Natural killer cell (primary cell): ENCODE results near the gene AKAP17A. TPM values are rescaled to one million over a fixed set of nuclear protein-coding genes. Genes with fewer than 3 reads are reported as not detected.

Experiments
- ATAC-seq, 3 donors: fragments of 150-1000 bp in 2 of 3; fragments of 200-7000 bp in 1 of 3; cut with Tn5 transposase; 1 replicate in 1 of 3; 2 replicates in 2 of 3; pipeline ENCODE4 v1.10.0; 2021; ENCODE audit warnings: mild to moderate bottlenecking in 2 of 3, moderate library complexity in 2 of 3
- DNase-seq, 2 donors: peaks; one replicate each; pipeline versions ENCODE4 v3.0.0 to v3.0.0-alpha.2; 2013 to 2021; ENCODE audit warnings: mixed read lengths in 1 of 2
- H3K27ac ChIP-seq: one replicate; pipeline ENCODE4 v1.5.1; 2013; ENCODE audit warnings: mild to moderate bottlenecking, low read length
- H3K27me3 ChIP-seq: one replicate; pipeline ENCODE4 v1.6.1; 2013; ENCODE audit warnings: low read length; ENCODE audit not compliant: control insufficient read depth, insufficient read depth
- H3K36me3 ChIP-seq: one replicate; pipeline ENCODE4 v1.6.1; 2013; ENCODE audit warnings: low read length; ENCODE audit not compliant: control insufficient read depth, insufficient read depth
- H3K4me1 ChIP-seq: one replicate; pipeline ENCODE4 v1.6.1; 2013; ENCODE audit warnings: low read length; ENCODE audit not compliant: control insufficient read depth, insufficient read depth
- H3K4me3 ChIP-seq: one replicate; pipeline ENCODE4 v1.5.1; 2013; ENCODE audit warnings: low read length
- H3K9me3 ChIP-seq: one replicate; pipeline ENCODE4 v1.6.1; 2013; ENCODE audit warnings: low read length; ENCODE audit not compliant: control insufficient read depth, insufficient read depth
- H3K27ac Mint-ChIP-seq, 2 donors: one replicate each; pipeline ENCODE4 v1.8.0; 2022; ENCODE audit warnings: mild to moderate bottlenecking in 2 of 2, mixed read lengths in 2 of 2, moderate library complexity in 1 of 2
- H3K27me3 Mint-ChIP-seq, 2 donors: one replicate each; pipeline ENCODE4 v1.8.0; 2022; ENCODE audit warnings: low read depth in 2 of 2, mixed read lengths in 2 of 2
- H3K36me3 Mint-ChIP-seq: one replicate; pipeline ENCODE4 v1.8.0; 2022; ENCODE audit warnings: mixed read lengths
- H3K4me1 Mint-ChIP-seq, 2 donors: one replicate each; pipeline ENCODE4 v1.8.0; 2022; ENCODE audit warnings: mixed read lengths in 2 of 2
- H3K4me3 Mint-ChIP-seq: one replicate; pipeline ENCODE4 v1.8.0; 2022; ENCODE audit warnings: mild to moderate bottlenecking, moderate library complexity, mixed read lengths
- H3K9me3 Mint-ChIP-seq, 2 donors: one replicate each; pipeline ENCODE4 v1.8.0; 2022; ENCODE audit warnings: mixed read lengths in 2 of 2
- WGBS: methylation state at CpG from one replicate; pipeline ENCODE4 v1.1.7; 2013; ENCODE audit warnings: missing lambda C conversion rate; ENCODE audit not compliant: insufficient coverage; 5-methylcytosine and 5-hydroxymethylcytosine counted together
- intact Hi-C: fragments of 100-400 bp; cut with micrococcal nuclease; formaldehyde crosslinking; loops from one replicate; pipeline ENCODE4 v1.14.2; 2022
- total RNA-seq, 4 donors: library from RNA; stranded (reverse); fragments of 120-200 nt in 1 of 4; gene quantifications; one replicate each; pipeline versions ENCODE4 v1.2.3 to v1.2.4, GENCODE V29; 2013 to 2022
- TF ChIP-seq, protein P1 (sequence below): fragments of 200-600 bp; IDR thresholded peaks from one replicate; pipeline ENCODE4 v1.8.0; 2022; ENCODE audit warnings: antibody characterized with exemption

The AKAP17A gene
- total RNA-seq, 3 donors from 2014 or later (not counting 1 experiment from before 2014, with no cell fraction given), result 120 to 141 (median 121) TPM

DNA sequence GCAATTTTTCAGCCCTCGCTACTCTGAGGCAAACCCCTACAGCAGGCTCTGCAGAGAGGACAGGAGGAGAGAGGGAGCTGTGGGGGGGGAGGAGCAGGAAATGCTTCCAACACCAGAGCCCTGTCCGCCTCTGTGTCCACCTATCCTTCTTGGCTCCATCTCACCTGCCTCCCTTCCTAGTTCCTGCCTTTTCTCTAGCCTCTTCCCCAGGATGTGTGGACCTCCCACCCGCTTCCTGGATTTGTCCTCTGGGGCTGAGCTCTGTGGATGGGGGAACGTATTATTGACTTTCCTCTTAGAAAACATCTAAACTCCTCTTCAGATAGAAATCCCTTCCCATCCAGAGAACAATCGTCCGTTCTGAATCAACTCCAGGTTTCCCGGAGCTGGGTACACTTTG lies 37.8 kb downstream of the AKAP17A start:
- Mint-ChIP-seq H3K36me3 (no peaks in the 10 kb centered on the region), H3K4me3 (no peak overlapping the region), H3K27me3 (no peaks in the 10 kb centered on the region), H3K4me1 (no peaks in the 10 kb centered on the region), H3K9me3 (no peaks in the 10 kb centered on the region), H3K27ac (no peak overlapping the region)
- ATAC-seq (no peak), DNase-seq (no peak)
- intact Hi-C loops, result no loop called here
- TF ChIP-seq, protein P1, sequence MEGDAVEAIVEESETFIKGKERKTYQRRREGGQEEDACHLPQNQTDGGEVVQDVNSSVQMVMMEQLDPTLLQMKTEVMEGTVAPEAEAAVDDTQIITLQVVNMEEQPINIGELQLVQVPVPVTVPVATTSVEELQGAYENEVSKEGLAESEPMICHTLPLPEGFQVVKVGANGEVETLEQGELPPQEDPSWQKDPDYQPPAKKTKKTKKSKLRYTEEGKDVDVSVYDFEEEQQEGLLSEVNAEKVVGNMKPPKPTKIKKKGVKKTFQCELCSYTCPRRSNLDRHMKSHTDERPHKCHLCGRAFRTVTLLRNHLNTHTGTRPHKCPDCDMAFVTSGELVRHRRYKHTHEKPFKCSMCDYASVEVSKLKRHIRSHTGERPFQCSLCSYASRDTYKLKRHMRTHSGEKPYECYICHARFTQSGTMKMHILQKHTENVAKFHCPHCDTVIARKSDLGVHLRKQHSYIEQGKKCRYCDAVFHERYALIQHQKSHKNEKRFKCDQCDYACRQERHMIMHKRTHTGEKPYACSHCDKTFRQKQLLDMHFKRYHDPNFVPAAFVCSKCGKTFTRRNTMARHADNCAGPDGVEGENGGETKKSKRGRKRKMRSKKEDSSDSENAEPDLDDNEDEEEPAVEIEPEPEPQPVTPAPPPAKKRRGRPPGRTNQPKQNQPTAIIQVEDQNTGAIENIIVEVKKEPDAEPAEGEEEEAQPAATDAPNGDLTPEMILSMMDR, result no peak
- Histone ChIP-seq H3K9me3 (no peaks in the 10 kb centered on the region), H3K4me3 (no peak overlapping the region), H3K36me3 (no peaks in the 10 kb centered on the region), H3K4me1 (no peaks in the 10 kb centered on the region), H3K27me3 (no peaks in the 10 kb centered on the region), H3K27ac (no peak overlapping the region)
- 85% methylated on average over 4 of the region's 7 CpGs for WGBS

DNA sequence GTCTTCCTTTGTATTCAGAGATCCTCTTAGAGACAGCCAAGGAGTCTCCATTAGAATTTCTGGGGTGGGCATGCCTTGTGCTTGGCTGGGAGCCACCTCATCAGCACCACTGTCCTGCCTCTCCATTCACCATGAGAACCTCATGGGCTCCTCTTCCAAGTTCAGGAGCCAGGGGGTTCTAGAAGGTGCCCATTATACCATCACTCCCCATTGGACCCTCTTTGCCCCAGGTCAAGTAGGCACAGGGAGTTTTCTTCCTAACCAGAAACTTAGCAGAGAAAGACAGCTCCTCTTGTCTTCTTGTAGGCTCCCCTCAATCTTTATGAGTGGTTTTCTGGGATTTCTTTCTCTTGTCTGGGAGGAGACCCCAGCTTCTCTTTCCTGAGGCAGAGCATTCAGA lies 54.6 kb downstream of the AKAP17A start:
- H3K36me3 Mint-ChIP-seq, result peaks cover 10% of the 10 kb centered on the region
- TF ChIP-seq, protein P1, result no peak
- Histone ChIP-seq H3K27me3 (no peaks in the 10 kb centered on the region), H3K27ac (no peak overlapping the region), H3K4me1 (peaks cover 5% of the 10 kb centered on the region), H3K4me3 (no peak overlapping the region), H3K9me3 (peaks cover 9% of the 10 kb centered on the region), H3K36me3 (no peaks in the 10 kb centered on the region)
- peaks cover 7 to 13% of the 10 kb centered on the region in 2 donors for H3K27me3 Mint-ChIP-seq
- H3K9me3 Mint-ChIP-seq, result peaks cover 2 to 12% of the 10 kb centered on the region in 2 donors
- no peak for DNase-seq
- no peak overlapping the region for H3K4me3 Mint-ChIP-seq
- H3K27ac Mint-ChIP-seq, result no peak overlapping the region
- peaks cover 0 to 6% of the 10 kb centered on the region in 2 donors for H3K4me1 Mint-ChIP-seq
- intact Hi-C loops, result no loop called here
- ATAC-seq, result no peak

DNA sequence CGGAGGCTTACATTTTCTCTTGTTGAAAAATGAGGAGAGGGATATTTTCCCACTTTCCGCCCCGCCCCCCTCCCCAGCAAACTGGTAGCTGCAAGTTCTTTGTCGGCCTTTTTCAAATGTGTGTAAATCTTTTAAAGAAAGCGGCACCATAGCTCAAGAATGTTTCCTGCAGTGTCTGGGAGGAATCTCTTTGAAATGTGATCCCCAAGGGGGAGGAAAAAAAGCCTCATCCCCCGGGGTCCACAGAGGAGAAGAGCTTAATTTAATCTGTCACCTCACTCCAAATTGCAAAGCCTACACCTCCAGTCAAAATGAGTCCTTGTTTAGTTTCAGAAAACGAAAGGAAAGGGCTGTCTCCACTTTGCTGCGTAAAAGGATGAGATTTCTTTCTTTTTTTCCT lies 58.2 kb downstream of the AKAP17A start:
- H3K27ac ChIP-seq, result no peak overlapping the region
- peaks cover 2 to 12% of the 10 kb centered on the region in 2 donors for H3K9me3 Mint-ChIP-seq
- H3K27ac Mint-ChIP-seq, result no peak overlapping the region
- H3K27me3 Mint-ChIP-seq, result peaks cover 7 to 13% of the 10 kb centered on the region in 2 donors
- 64% methylated on average over 5 of the region's 8 CpGs for WGBS
- TF ChIP-seq, protein P1, result no peak
- H3K9me3 ChIP-seq, result peaks cover 9% of the 10 kb centered on the region
- H3K4me3 ChIP-seq, result no peak overlapping the region
- DNase-seq, result no peak
- H3K36me3 ChIP-seq, result no peaks in the 10 kb centered on the region
- H3K4me1 Mint-ChIP-seq, result peaks cover 5 to 6% of the 10 kb centered on the region in 2 donors
- intact Hi-C loops, result no loop called here
- ATAC-seq, result no peak
- H3K4me1 ChIP-seq, result peaks cover 5% of the 10 kb centered on the region
- H3K27me3 ChIP-seq, result no peaks in the 10 kb centered on the region
- no peak overlapping the region for H3K4me3 Mint-ChIP-seq
- peaks cover 10% of the 10 kb centered on the region for H3K36me3 Mint-ChIP-seq

Other genes with a start within 250 kb of the AKAP17A start
- 100 to 1,000 TPM; 157 to 197 (median 178) TPM for gene SLC25A6, start 199.5 kb upstream of the AKAP17A start, total RNA-seq
- 10 to 100 TPM; 58.5 to 80.3 (median 66.1) TPM for gene ASMTL, start 138.7 kb upstream of the AKAP17A start, total RNA-seq
- 100 to 1,000 TPM in 2 of 3 donors, 10 to 100 TPM in 1; 73.7 to 114 (median 107) TPM for gene P2RY8, start 54.4 kb upstream of the AKAP17A start, total RNA-seq
- 1 to 10 TPM in 2 of 3 donors, under 1 TPM in 1; 0.79 to 1.8 (median 1.5) TPM for gene ASMT, start 23.5 kb downstream of the AKAP17A start, total RNA-seq